Iris pigment epithelial cell (primary cell): ENCODE results near the gene SLC6A12.

Source experiments
- DNase-seq: peaks from one replicate; pipeline ENCODE4 v3.0.0-alpha.2; 2011; ENCODE audit warnings: low read depth

The SLC6A12 gene

GRCh38 chr12:162467-163307 is 51.3 kb downstream of the SLC6A12 start:
- no peak for DNase-seq

- DNase-seq: no peak
Observed at GRCh38 chr12:161823-162222, 52.1 kb downstream of the SLC6A12 start.

- DNase-seq: no peak
Observed at GRCh38 chr12:160858-161257, 53.1 kb downstream of the SLC6A12 start.

- no peak for DNase-seq
Observed at GRCh38 chr12:159156-159782, 54.7 kb downstream of the SLC6A12 start.

GRCh38 chr12:157644-158043 is 56.3 kb downstream of the SLC6A12 start:
- no peak for DNase-seq

GRCh38 chr12:156945-157344 is 57.0 kb downstream of the SLC6A12 start:
- no peak for DNase-seq

- DNase-seq: no peak
Observed at GRCh38 chr12:155646-156045, 58.3 kb downstream of the SLC6A12 start.

GRCh38 chr12:155006-155405 is 59.0 kb downstream of the SLC6A12 start:
- no peak for DNase-seq

- DNase-seq: no peak
Observed at GRCh38 chr12:154058-154457, 59.9 kb downstream of the SLC6A12 start.

- DNase-seq: peak; percentile 59
Observed at GRCh38 chr12:153080-153746, 60.7 kb downstream of the SLC6A12 start.

GRCh38 chr12:152440-152839 is 61.5 kb downstream of the SLC6A12 start:
- peak; percentile 58 for DNase-seq

- no peak for DNase-seq
Observed at GRCh38 chr12:151579-151978, 62.4 kb downstream of the SLC6A12 start.

GRCh38 chr12:148676-149416 is 65.1 kb downstream of the SLC6A12 start:
- no peak for DNase-seq

- DNase-seq: no peak
Observed at GRCh38 chr12:147242-147641, 66.7 kb downstream of the SLC6A12 start.

GRCh38 chr12:145369-145960 is 68.5 kb downstream of the SLC6A12 start:
- no peak for DNase-seq

- DNase-seq: no peak
Observed at GRCh38 chr12:144650-145284, 69.2 kb downstream of the SLC6A12 start.

GRCh38 chr12:143964-144649 is 69.8 kb downstream of the SLC6A12 start:
- DNase-seq: peak; percentile 2

- no peak for DNase-seq
Observed at GRCh38 chr12:140162-140561, 73.8 kb downstream of the SLC6A12 start.
